K562 (cell line): ENCODE results near the gene NDFIP1. TPM values are rescaled to one million over a fixed set of nuclear protein-coding genes. Genes with fewer than 3 reads are reported as not detected.

Source experiments
- CBX8 ChIP-seq: fragments of 200-600 bp; sonication (generic); IDR thresholded peaks from 2 replicates; pipeline ENCODE4 v1.6.1; 2012; ENCODE audit warnings: borderline replicate concordance, mixed run types, low read depth, mild to moderate bottlenecking, moderate library complexity, mixed read lengths, low read length, control low read depth, inconsistent platforms; ENCODE audit not compliant: poor library complexity, severe bottlenecking; ENCODE audit errors: extremely low read depth
- CHD2 ChIP-seq: IDR thresholded peaks from 2 replicates; pipeline ENCODE4 v1.6.1; 2011; ENCODE audit warnings: low read depth, low read length
- FOXK1 ChIP-seq: sonication (generic); formaldehyde crosslinking; IDR thresholded peaks from 2 replicates; pipeline ENCODE4 v1.8.0; 2022; ENCODE audit warnings: missing genetic modification reagents, mild to moderate bottlenecking, borderline replicate concordance
- FOXM1 ChIP-seq, 2 experiments: fragments of 450-650 bp in 1 of 2; sonication (generic) in 1 of 2; formaldehyde crosslinking in 1 of 2; IDR thresholded peaks; 2 replicates each; pipeline versions ENCODE4 v1.6.1 to v1.9.0; 2017 to 2022; ENCODE audit warnings: low read depth in 2 of 2, mild to moderate bottlenecking in 2 of 2, missing genetic modification reagents in 1 of 2, moderate library complexity in 1 of 2
- FOXP4 ChIP-seq: sonication (generic); formaldehyde crosslinking; IDR thresholded peaks from 2 replicates; pipeline ENCODE4 v1.8.0; 2022; ENCODE audit warnings: mild to moderate bottlenecking, missing genetic modification reagents, borderline replicate concordance
- HMG20B ChIP-seq: fragments of 250-450 bp; sonication (Bioruptor Pico); IDR thresholded peaks from 2 replicates; pipeline ENCODE4 v1.5.0; 2021; ENCODE audit warnings: mild to moderate bottlenecking
- KAT7 ChIP-seq: sonication (generic); formaldehyde crosslinking; IDR thresholded peaks from 2 replicates; pipeline ENCODE4 v1.8.0; 2022; ENCODE audit warnings: missing genetic modification reagents, mild to moderate bottlenecking, borderline replicate concordance
- KDM5B ChIP-seq: fragments of 200-600 bp; sonication (generic); IDR thresholded peaks from 2 replicates; pipeline ENCODE4 v1.6.1; 2012; ENCODE audit warnings: low read depth, mild to moderate bottlenecking, moderate library complexity, low read length, control low read depth, inconsistent platforms; ENCODE audit not compliant: insufficient replicate concordance
- LCOR ChIP-seq: sonication (generic); formaldehyde crosslinking; IDR thresholded peaks from 2 replicates; pipeline ENCODE4 v1.8.0; 2022; ENCODE audit warnings: mild to moderate bottlenecking, missing genetic modification reagents
- NR1H2 ChIP-seq: sonication (generic); formaldehyde crosslinking; IDR thresholded peaks from 2 replicates; pipeline ENCODE4 v1.4.0; 2020; ENCODE audit warnings: mild to moderate bottlenecking, missing genetic modification reagents
- NR4A1 ChIP-seq, 2 experiments: fragments of 250-450 bp in 1 of 2; fragments of 450-650 bp in 1 of 2; sonication (Bioruptor Pico) in 1 of 2; IDR thresholded peaks; 2 replicates each; pipeline versions ENCODE4 v1.4.0 to v1.6.1; 2016 to 2020; ENCODE audit warnings: mild to moderate bottlenecking in 2 of 2, missing compliant biosample characterization in 1 of 2, missing genetic modification characterization in 1 of 2, moderate library complexity in 1 of 2
- PHB ChIP-seq: fragments of 250-450 bp; sonication (Bioruptor Pico); IDR thresholded peaks from 2 replicates; pipeline ENCODE4 v1.5.0; 2021
- ZNF239 ChIP-seq: fragments of 250-450 bp; sonication (Bioruptor Pico); IDR thresholded peaks from 2 replicates; pipeline ENCODE4 v1.4.0; 2020; ENCODE audit warnings: mild to moderate bottlenecking
- ZNF551 ChIP-seq: fragments of 250-450 bp; sonication (Bioruptor Pico); IDR thresholded peaks from 2 replicates; pipeline ENCODE4 v1.5.0; 2021; ENCODE audit warnings: mild to moderate bottlenecking, moderate library complexity
- ZNF780A ChIP-seq: fragments of 250-450 bp; sonication (Bioruptor Pico); IDR thresholded peaks from 2 replicates; pipeline ENCODE4 v1.5.0; 2021; ENCODE audit warnings: mild to moderate bottlenecking
- polyA plus RNA-seq, 8 experiments: library from polyadenylated mRNA; depleted of rRNA in 4 of 8; stranded (reverse) in 5 of 8; unstranded in 3 of 8; fragments of >200 nt; fragmentation: Nextera tagmentation in 2 of 8; fragmentation: Illumina TruSeq in 1 of 8; extraction: Ambion mirVana in 2 of 8; extraction: Trizol in 1 of 8; gene quantifications; 2 replicates each; pipeline versions ENCODE4 v1.2.1 to v1.2.3, GENCODE V29; 2011 to 2014; ENCODE audit warnings: inconsistent platforms in 1 of 8, missing spikeins in 1 of 8
- total RNA-seq, 7 experiments: library from RNA; depleted of rRNA in 6 of 7; stranded (reverse); fragments of >200 nt in 6 of 7; fragmentation: Illumina TruSeq in 2 of 7; extraction: Trizol in 2 of 7; gene quantifications; 2 replicates each; pipeline versions ENCODE4 v1.2.1 to v1.2.3, GENCODE V29; 2011 to 2021; ENCODE audit warnings: low replicate concordance in 1 of 7
- TF ChIP-seq, protein P1 (sequence below): IDR thresholded peaks from 2 replicates; pipeline ENCODE4 v1.6.1; 2016; ENCODE audit warnings: missing genetic modification characterization, missing compliant biosample characterization
- TF ChIP-seq, protein P2 (sequence below): IDR thresholded peaks from 3 replicates; pipeline ENCODE4 v1.6.1; 2011; ENCODE audit warnings: borderline replicate concordance, mild to moderate bottlenecking; ENCODE audit not compliant: insufficient read length, insufficient read depth
- TF ChIP-seq, protein P3 (sequence below): sonication (generic); formaldehyde crosslinking; IDR thresholded peaks from 2 replicates; pipeline ENCODE4 v1.4.0; 2020; ENCODE audit warnings: mild to moderate bottlenecking, missing genetic modification reagents

Gene NDFIP1
- total and polyA plus RNA-seq, 9 of the 15 experiments (the other 6 are each of a cell fraction or from before 2014, with no cell fraction given): 5.3 to 37.5 (median 31.9) TPM

DNA sequence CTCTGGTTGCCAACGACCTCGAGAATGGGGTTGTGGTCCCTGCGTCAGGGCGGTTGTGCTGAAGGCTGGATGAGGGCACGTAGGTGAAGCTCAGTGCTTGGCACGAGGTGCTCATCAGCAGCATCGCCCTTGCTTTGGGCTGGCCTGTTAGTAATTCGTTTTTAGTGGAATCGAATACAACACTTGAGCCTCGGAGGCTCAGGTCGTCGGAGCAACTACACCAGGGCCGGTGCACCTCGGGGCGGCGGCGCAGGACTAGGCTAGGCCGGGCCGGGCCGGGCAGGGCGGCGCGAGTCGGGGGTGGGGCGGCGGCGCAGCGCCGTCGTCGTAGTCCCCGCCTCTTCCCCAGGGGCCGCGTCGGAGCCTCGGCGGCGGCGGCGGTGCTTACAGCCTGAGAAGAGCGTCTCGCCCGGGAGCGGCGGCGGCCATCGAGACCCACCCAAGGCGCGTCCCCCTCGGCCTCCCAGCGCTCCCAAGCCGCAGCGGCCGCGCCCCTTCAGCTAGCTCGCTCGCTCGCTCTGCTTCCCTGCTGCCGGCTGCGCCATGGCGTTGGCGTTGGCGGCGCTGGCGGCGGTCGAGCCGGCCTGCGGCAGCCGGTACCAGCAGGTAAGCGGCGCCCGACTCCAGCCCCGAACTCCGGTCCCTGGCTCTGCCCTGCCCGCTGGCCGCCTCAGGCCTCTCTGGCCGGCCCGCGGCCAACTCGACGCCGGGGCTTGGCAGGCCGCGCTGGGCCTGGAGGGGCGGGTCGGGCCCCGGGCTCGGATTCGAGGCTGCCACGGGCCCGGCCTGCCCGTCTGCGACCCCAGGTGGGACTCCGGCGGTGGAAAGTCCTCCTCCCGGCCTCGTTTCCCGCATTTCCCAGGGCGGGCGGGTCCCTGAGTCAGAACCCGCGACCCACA, at the start of gene NDFIP1 (continued):
- TF ChIP-seq NR1H2 (CRISPR knock-in tag): no peak
- peak; percentile 84; the same call in 1 of the 2 replicates for TF ChIP-seq ZNF780A (CRISPR knock-in tag)
- no peak for TF ChIP-seq PHB (CRISPR knock-in tag)
- TF ChIP-seq, protein P1, sequence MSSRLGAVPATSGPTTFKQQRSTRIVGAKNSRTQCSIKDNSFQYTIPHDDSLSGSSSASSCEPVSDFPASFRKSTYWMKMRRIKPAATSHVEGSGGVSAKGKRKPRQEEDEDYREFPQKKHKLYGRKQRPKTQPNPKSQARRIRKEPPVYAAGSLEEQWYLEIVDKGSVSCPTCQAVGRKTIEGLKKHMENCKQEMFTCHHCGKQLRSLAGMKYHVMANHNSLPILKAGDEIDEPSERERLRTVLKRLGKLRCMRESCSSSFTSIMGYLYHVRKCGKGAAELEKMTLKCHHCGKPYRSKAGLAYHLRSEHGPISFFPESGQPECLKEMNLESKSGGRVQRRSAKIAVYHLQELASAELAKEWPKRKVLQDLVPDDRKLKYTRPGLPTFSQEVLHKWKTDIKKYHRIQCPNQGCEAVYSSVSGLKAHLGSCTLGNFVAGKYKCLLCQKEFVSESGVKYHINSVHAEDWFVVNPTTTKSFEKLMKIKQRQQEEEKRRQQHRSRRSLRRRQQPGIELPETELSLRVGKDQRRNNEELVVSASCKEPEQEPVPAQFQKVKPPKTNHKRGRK: no peak
- TF ChIP-seq LCOR (CRISPR knock-in tag): no peak
- TF ChIP-seq FOXK1 (CRISPR knock-in tag): no peak
- no peak for TF ChIP-seq CBX8
- peak; percentile 45; the same call in 1 of the 2 replicates for TF ChIP-seq KAT7 (CRISPR knock-in tag)
- no peak for TF ChIP-seq HMG20B
- no peak for TF ChIP-seq FOXP4 (CRISPR knock-in tag)
- 0 out of 2 replicates have a peak, but pooled peaks have one; percentile 24 for TF ChIP-seq CHD2
- TF ChIP-seq ZNF551: no peak
- TF ChIP-seq KDM5B: peak; percentile 71
- no peak for TF ChIP-seq ZNF239 (CRISPR knock-in tag)
- no peak for TF ChIP-seq NR4A1 (CRISPR knock-in tag; IDR thresholded peaks at IDR 0.05)
- peak; percentile 84 for TF ChIP-seq NR4A1 (tag; IDR thresholded peaks at IDR 0.05)
- TF ChIP-seq, protein P2, sequence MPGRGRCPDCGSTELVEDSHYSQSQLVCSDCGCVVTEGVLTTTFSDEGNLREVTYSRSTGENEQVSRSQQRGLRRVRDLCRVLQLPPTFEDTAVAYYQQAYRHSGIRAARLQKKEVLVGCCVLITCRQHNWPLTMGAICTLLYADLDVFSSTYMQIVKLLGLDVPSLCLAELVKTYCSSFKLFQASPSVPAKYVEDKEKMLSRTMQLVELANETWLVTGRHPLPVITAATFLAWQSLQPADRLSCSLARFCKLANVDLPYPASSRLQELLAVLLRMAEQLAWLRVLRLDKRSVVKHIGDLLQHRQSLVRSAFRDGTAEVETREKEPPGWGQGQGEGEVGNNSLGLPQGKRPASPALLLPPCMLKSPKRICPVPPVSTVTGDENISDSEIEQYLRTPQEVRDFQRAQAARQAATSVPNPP: no peak
- no peak for TF ChIP-seq FOXM1 (IDR thresholded peaks at IDR 0.05; ENCODE audit: low read depth)
- no peak for TF ChIP-seq FOXM1 (CRISPR knock-in tag; IDR thresholded peaks at IDR 0.05; ENCODE audit: low read depth)
- TF ChIP-seq, protein P3, sequence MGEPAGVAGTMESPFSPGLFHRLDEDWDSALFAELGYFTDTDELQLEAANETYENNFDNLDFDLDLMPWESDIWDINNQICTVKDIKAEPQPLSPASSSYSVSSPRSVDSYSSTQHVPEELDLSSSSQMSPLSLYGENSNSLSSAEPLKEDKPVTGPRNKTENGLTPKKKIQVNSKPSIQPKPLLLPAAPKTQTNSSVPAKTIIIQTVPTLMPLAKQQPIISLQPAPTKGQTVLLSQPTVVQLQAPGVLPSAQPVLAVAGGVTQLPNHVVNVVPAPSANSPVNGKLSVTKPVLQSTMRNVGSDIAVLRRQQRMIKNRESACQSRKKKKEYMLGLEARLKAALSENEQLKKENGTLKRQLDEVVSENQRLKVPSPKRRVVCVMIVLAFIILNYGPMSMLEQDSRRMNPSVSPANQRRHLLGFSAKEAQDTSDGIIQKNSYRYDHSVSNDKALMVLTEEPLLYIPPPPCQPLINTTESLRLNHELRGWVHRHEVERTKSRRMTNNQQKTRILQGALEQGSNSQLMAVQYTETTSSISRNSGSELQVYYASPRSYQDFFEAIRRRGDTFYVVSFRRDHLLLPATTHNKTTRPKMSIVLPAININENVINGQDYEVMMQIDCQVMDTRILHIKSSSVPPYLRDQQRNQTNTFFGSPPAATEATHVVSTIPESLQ (CRISPR knock-in tag): no peak
